NCI-H82 treated with DMSO at 0.1 percent for 48 hours (cell line): ENCODE measurements around the gene MARCHF3.
"Not testable (repeated sequence)": the region's sequence is repeated elsewhere in the genome, so short reads cannot be mapped to it uniquely, and the experiment has no call there.

Experiments used
- DNase-seq: peaks from one replicate; lab custom pipeline; 2025; ENCODE audit not compliant: unreplicated experiment; lab: John Stamatoyannopoulos, UW

The MARCHF3 gene

DNA sequence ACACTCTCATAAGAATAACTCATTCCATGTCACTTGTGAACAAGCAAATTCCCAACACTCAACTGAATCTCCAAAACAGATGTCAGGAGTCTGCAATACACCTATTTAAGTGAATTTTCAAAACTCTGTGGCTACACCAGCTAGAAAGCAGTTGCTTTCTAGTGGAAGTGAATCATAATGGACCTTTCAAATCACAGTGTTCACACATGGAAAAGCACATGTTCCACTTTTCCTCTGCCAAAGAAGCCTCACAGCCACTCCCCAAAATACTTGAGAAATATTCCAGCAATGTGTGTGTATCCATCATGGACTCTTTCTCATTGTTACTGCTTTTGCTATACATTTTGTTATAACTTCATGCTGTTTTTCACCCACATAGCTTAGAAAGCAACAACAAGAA, 17.4 kb downstream of the MARCHF3 start:
- no peak for DNase-seq

- DNase-seq, result no peak
Measured at GRCh38 chr5:127011961-127012644, 18.3 kb downstream of the MARCHF3 start.

- no peak for DNase-seq
Measured at GRCh38 chr5:127011153-127011552, 19.2 kb downstream of the MARCHF3 start.

DNA sequence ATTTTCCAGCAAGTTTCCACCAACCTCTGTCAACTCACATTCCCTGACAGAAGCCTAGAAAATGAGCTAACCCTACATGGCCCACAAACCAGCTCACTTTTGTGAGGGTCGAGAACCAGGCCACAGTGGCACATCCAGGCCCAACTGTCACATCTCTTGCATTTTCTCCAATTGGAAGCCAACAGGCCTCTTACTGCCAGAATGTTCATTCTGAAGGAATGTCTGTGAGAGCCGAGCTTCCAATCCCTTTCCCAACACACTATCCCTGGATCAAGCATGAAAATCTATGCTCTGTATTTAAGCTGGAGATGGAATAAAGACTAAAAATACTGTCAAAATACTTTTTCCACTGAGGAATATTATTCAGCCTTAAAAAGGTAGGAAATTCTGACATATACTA, 20.0 kb downstream of the MARCHF3 start:
- no peak for DNase-seq

DNA sequence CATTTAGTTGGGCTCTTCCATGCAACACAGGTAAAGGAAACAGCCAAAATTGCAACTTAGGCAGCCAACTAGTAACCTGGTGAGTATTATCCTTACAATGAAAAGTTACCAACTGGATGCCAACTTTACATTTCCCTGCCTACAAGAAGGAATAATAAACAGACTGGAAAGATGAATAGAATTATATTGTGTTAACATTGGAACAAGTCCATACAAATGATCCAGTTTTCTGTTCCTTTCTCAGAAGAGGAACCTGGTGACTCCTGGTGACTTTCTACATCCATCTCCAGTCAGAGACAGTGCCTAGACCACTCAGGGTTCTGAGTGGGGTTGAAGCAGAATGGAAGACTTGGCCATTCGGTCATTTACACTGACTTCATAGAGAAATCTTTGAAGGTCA, 20.6 kb downstream of the MARCHF3 start:
- no peak for DNase-seq

- no peak for DNase-seq
Measured at GRCh38 chr5:127008300-127008975, 21.9 kb downstream of the MARCHF3 start.

DNA sequence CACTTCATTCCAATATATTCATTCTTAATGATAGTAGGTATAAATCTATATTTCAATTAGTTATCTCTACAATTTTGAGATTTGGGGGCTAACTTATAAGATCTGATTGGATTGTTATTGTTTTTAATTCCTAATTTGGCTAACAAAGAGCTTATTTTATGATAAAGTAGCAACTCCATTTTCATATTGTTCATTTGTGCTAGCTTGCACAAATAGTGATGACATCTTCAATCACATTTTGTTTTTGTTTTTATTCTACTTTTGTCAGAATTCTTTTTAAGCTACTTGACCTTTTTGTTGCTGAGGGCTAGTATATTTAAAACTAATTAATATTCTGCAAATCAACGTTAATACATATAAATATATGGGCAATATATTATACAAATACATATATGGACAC, 22.8 kb downstream of the MARCHF3 start:
- DNase-seq, result no peak

- no peak for DNase-seq
Measured at GRCh38 chr5:127006744-127007143, 23.6 kb downstream of the MARCHF3 start.

GRCh38 chr5:127005282-127005681, 25.1 kb downstream of the MARCHF3 start:
- DNase-seq, result not testable (repeated sequence)

DNA sequence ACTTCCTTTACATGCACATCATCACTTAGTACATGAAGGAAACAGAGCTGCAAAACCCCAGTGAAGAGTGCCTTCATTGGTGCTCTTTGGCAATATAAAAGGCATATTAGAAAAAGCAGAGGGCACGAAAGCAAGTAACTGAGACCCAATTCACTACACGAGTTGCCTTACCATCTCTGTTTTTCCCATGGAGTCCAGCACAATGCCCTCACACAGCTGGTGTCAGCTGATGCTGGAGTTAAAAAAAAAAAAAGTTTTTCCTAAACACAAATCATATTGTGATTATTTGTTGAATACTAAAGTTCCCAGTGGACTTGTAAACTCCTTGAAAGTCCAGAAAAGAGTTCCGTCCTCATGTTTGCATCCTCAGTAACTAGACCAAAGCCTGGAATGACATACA, 25.6 kb downstream of the MARCHF3 start:
- no peak for DNase-seq

GRCh38 chr5:127003798-127004495, 26.4 kb downstream of the MARCHF3 start:
- DNase-seq, result no peak

- DNase-seq, result no peak
Measured at GRCh38 chr5:127002390-127002789, 28.0 kb downstream of the MARCHF3 start.

DNA sequence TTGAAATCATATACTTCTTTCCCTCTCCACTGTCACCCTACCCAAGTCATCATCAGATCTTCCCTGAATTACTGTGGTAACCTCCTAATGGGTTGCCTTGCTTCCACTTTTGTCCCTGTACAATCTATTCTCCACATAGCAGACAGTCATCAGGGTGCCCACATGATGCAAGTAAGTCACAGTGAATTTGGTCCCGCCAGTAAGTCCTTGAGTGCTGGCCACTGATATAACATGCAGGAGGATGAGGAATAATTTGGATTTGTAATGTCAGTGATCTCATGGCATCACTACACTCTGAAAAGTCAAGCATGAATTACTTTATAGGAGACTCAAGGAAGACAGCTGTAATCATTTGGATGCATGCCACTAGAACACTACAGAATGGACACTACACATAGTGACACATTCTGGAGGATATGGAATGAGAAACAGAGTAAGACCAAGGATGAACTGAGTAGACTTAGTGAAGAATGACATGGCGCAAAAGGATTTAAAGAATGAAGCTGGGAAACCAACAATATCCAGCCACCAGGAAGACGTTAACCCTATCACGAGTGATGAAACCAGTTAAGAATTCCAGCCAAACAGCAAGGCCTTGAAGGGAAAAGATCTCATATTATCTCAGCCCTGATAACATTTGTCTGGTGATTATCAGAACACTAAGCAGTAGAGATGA, 28.6 kb downstream of the MARCHF3 start:
- DNase-seq, result no peak

GRCh38 chr5:126998895-126999570, 31.3 kb downstream of the MARCHF3 start:
- DNase-seq, result no peak

DNA sequence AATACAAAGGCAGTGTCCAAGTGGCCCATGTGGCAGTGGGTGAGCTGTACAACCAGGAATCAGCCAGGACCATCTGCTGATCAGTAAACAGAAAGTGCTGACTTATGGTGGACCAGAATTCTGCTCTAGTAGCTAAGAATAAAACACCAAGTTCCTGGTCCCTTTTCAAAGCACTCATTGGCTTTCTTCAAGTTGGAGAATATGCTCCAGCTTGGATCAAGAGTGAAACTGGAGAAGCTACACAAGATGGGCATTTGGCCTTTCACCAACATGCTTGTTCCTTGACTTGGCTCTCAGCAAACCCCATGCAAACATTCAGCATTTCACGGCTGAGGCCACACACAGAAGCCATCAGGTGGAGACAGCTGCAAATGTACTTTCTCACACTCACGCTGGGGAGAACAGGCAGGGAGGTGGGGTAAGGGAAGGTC, 32.1 kb downstream of the MARCHF3 start:
- no peak for DNase-seq

DNA sequence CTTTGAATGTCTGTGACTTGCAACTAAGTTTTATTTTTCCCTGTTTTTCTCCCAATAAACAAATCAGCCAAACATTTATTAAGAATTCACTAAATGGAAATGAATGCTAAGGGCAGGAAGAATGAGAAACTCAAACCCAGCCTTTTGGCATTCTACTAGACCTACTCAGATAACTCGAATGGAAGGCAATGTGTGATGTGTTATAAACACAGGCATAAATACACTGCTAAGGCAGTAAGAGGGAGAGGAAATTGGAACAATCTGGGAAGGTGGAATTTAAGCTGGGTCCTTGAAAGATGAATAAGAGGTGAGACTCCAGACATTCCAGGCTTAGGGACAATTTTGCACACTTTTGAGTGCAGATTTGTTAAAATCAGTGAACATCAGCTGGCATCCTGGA, 34.7 kb downstream of the MARCHF3 start:
- DNase-seq, result no peak

GRCh38 chr5:126995039-126995438, 35.3 kb downstream of the MARCHF3 start:
- DNase-seq, result no peak

DNA sequence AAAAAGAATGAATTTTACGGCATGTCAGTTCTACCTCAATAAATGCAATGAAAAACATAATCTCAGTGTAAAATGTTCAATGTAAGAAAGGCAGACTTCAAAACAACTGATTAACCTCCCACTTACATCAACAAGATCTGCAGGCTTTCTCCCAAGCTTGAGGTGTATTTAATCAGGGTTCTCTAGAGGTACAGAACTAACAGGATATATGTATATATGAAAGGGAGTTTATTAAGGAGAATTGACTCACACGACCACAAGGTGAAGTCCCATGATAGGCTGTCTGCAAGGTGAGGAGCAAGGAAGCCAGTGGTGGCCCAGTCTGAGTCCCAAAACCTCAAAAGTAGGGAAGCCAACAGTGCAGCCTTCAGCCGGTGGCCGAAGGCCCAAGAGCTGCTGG, 35.9 kb downstream of the MARCHF3 start:
- no peak for DNase-seq

GRCh38 chr5:126988021-126988569, 42.3 kb downstream of the MARCHF3 start:
- no peak for DNase-seq

GRCh38 chr5:126987271-126987899, 43.0 kb downstream of the MARCHF3 start:
- no peak for DNase-seq
